Peyer's patch (tissue), 4 donors: ENCODE measurements around the gene RMND5A. TPM values are rescaled to one million over a fixed set of nuclear protein-coding genes. Genes with fewer than 3 reads are reported as not detected.
A peak's percentile ranks its signal among the peaks of the same experiment; 100 is the strongest.

Source experiments
- DNase-seq, 3 donors: peaks; one replicate each; pipeline ENCODE4 v3.0.0-alpha.2; 2017 to 2019
- H3K27ac ChIP-seq, 4 donors: fragments of 200-600 bp; sonication (generic); one replicate each; pipeline ENCODE4 v1.5.1; 2016 to 2019
- H3K27me3 ChIP-seq, 2 donors: fragments of 200-600 bp; sonication (generic); one replicate each; pipeline ENCODE4 v1.5.1; 2019
- H3K36me3 ChIP-seq, 3 donors: fragments of 200-600 bp; sonication (generic); one replicate each; pipeline ENCODE4 v1.5.1; 2016 to 2019
- H3K4me1 ChIP-seq, 4 donors: fragments of 200-600 bp; sonication (generic); one replicate each; pipeline ENCODE4 v1.5.1; 2016 to 2019
- H3K4me3 ChIP-seq, 4 donors: fragments of 200-600 bp; sonication (generic); 1 replicate in 3 of 4; 2 replicates in 1 of 4; pipeline ENCODE4 v1.5.1; 2016 to 2019; ENCODE audit warnings: mild to moderate bottlenecking in 1 of 4
- H3K9me3 ChIP-seq, 4 donors: fragments of 200-600 bp; sonication (generic); one replicate each; pipeline ENCODE4 v1.5.1; 2016 to 2019; ENCODE audit warnings: mild to moderate bottlenecking in 1 of 4
- CTCF ChIP-seq, 6 experiments: fragments of 450-650 bp in 4 of 6; fragments of 200-600 bp in 2 of 6; sonication (generic) in 1 of 6; IDR thresholded peaks; one replicate each; pipeline ENCODE4 v1.5.1; 2017 to 2019; ENCODE audit warnings: antibody characterized with exemption in 6 of 6, mild to moderate bottlenecking in 3 of 6, moderate library complexity in 1 of 6
- POLR2A ChIP-seq, 2 donors: fragments of 450-650 bp; IDR thresholded peaks; one replicate each; pipeline ENCODE4 v1.5.1; 2017; ENCODE audit warnings: antibody characterized with exemption in 2 of 2, mild to moderate bottlenecking in 2 of 2, moderate library complexity in 2 of 2
- total RNA-seq, 4 donors: library from RNA; depleted of rRNA; stranded (reverse); fragments of >200 nt; gene quantifications; one replicate each; pipeline ENCODE4 v1.1.0, GENCODE V29; 2016

Gene RMND5A
- total RNA-seq, 4 donors from 2014 or later, result 26.4 to 98.6 (median 49.6) TPM

DNA sequence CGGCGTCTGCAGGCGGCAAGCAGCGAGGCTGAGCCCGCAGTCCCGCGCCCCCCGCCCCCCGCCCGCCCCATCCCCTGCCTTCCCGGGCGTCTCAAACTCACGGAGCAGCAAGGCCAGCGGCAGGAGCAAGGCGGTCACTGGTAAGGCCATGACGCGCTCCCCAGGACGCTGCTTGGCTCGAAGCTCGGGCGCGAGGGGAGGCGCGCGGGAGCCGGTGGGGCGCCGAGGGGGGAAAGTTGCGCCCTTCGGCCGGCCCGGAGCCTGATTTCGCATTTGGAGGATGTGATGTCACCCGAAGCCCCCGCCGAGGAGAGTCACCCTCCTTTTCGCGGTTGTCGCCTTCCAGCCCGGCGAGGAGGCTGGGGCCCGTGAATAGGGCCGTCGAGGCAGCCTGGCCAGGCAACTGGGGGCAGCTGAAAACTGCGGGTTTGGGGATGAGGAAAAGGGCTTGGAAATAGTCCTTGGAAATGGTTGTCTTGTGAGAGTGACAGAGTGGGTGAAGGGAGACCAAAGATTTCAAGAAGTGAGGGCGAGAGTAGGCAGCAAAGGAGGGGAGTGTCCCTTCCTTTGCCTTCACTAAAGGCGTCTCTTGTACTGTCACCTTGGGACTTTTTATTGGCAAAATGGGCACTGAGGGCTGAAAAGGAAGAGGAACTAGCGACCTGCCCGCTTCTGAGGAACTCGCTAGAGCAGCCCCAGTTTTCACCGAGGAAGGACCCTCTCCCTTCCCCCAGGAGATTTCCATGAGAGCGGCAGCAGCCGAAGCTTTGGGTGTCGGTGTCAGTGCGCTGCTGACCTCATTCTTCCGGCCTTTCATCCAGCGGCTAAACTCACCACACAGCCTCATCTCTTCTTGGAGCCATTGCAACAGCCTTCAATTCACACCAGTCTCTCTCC lies 70.8 kb downstream of the RMND5A start, which contains the start of gene CD8A:
CD8A (minus strand) TSS at position 238 of the 897 bp plus-strand sequence; CDS start at position 150, 88 bp downstream.
- Histone ChIP-seq H3K27ac (peak within 1 kb of the TSS; percentile 53 to 72 (median 61)), H3K9me3 (no peaks in the 10 kb centered on the region), H3K4me1 (peaks cover 0 to 31% (median 4%) of the 10 kb centered on the region in 4 donors), H3K27me3 (peaks cover 0 to 29% of the 10 kb centered on the region in 2 donors), H3K4me3 (peak within 1 kb of the TSS; percentile 31 to 47 (median 40)), H3K36me3 (no peaks in the 10 kb centered on the region)
- DNase-seq, result peak in 1 of 3 donors; percentile 83
- TF ChIP-seq POLR2A (IDR thresholded peaks at IDR 0.05), result no peak
- TF ChIP-seq CTCF (IDR thresholded peaks at IDR 0.05), result no peak

DNA sequence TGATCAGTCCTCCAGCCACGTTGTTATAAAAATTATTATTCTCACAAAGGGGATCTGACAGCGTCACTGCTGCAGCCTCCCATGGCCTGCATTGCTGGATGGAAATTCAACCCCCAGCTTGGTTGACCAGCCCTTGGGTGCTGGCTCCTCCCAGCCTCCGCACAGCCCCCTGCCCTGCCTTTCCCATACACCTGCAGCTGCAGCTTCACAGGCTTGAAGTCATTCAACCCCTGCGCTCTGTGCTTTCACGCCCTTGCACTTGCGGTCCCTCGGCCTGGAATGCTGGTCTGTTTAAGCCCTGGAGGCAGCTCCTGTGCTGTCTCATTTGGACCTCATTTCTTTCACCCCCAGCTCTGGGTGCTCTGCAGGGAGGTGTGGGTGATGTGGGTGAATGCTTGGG lies 71.5 kb downstream of the RMND5A start:
- H3K4me1 ChIP-seq, result peaks cover 0 to 31% (median 4%) of the 10 kb centered on the region in 4 donors
- peaks cover 0 to under 1% (median 0%) of the 10 kb centered on the region in 4 donors for H3K9me3 ChIP-seq
- DNase-seq, result no peak
- no peaks in the 10 kb centered on the region for H3K36me3 ChIP-seq
- H3K4me3 ChIP-seq, result peak overlapping the region in 2 of 4 donors; percentile 38 to 43
- peaks cover 0 to 29% of the 10 kb centered on the region in 2 donors for H3K27me3 ChIP-seq
- TF ChIP-seq POLR2A (IDR thresholded peaks at IDR 0.05), result no peak
- TF ChIP-seq CTCF (IDR thresholded peaks at IDR 0.05), result no peak
- H3K27ac ChIP-seq, result peak overlapping the region in 3 of 4 donors; percentile 53 to 72 (median 69)

DNA sequence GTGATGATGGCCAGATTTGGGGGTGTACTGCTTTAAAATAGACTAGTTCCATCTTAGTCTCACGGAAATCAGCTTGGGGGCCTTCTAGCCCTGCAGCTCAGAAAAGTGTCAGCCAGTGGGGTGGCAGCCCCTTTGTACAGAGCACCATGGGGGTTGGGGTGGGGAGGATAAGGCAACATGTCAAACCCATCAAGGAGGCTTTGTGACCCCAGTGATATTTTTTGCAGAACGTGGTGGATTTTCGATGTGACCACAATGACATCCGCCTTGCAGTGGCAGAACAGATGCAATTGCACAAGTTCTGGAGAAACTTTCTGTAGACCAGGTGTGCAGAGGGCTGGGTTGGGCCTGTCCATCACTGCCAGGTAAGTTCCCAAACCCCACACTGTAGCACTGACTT lies 73.7 kb downstream of the RMND5A start:
- H3K36me3 ChIP-seq, result no peaks in the 10 kb centered on the region
- peak overlapping the region in 3 of 4 donors; percentile 3 to 43 (median 17) for H3K27ac ChIP-seq
- peaks cover 0 to 29% (median 4%) of the 10 kb centered on the region in 4 donors for H3K4me1 ChIP-seq
- no peak for DNase-seq
- TF ChIP-seq CTCF (IDR thresholded peaks at IDR 0.05) (no peak), POLR2A (IDR thresholded peaks at IDR 0.05) (no peak)
- H3K9me3 ChIP-seq, result peaks cover 0 to 4% (median 0%) of the 10 kb centered on the region in 4 donors
- no peak overlapping the region for H3K4me3 ChIP-seq
- H3K27me3 ChIP-seq, result peaks cover 0 to 23% of the 10 kb centered on the region in 2 donors

- Histone ChIP-seq H3K36me3 (no peaks in the 10 kb centered on the region), H3K27me3 (peaks cover 0 to 12% of the 10 kb centered on the region in 2 donors), H3K9me3 (peaks cover 0 to 4% (median 0%) of the 10 kb centered on the region in 4 donors), H3K4me1 (peaks cover 0 to 18% (median 4%) of the 10 kb centered on the region in 4 donors), H3K4me3 (no peak overlapping the region), H3K27ac (no peak overlapping the region)
- no peak for TF ChIP-seq CTCF (IDR thresholded peaks at IDR 0.05)
- TF ChIP-seq POLR2A (IDR thresholded peaks at IDR 0.05), result no peak
- DNase-seq, result no peak
Measured at GRCh38 chr2:86794861-86795260, 74.8 kb downstream of the RMND5A start.

DNA sequence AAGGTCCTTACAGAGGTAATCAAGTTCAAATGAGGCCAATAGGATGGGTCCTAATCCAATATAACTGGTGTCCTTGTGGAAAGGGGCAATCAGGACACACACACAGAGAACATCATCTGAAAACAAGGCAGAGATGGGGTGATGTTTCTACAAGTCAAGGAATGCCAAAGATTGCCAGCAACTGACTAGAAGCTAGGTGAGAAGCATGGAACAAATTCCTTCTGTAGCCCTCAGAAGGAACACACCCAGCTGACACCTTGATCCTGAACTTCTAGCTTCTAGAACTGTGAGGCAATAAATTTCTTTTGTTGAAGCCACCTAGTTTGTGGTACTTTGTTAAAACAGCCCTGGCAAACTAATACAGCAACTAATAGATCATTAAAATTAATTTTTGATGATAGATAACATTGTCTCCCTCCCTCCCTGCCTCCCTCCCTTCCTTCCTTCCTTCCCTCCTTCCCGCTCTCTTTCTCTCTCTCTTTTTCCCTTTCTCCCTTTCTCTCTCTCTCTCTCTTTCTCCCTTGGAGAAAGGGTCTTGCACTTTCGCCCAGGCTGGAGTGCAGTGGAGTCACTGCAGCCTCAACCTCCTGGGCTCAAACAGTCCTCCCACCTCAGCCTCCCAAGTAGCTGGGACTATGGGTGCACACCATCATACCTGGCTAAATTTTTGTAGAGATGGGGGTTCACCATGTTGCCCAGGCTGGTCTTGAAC lies 80.9 kb downstream of the RMND5A start:
- Histone ChIP-seq H3K4me3 (no peak overlapping the region), H3K27ac (no peak overlapping the region), H3K4me1 (no peaks in the 10 kb centered on the region), H3K36me3 (no peaks in the 10 kb centered on the region), H3K9me3 (peaks cover 0 to 4% (median 0%) of the 10 kb centered on the region in 4 donors), H3K27me3 (no peaks in the 10 kb centered on the region)
- no peak for DNase-seq
- TF ChIP-seq POLR2A (IDR thresholded peaks at IDR 0.05), result no peak
- TF ChIP-seq CTCF (IDR thresholded peaks at IDR 0.05), result no peak
